Upper lobe of left lung (tissue), 4 donors: ENCODE data around the gene GRAMD1A.

Source experiments
- CTCF ChIP-seq, 6 experiments: fragments of 450-650 bp in 4 of 6; fragments of 200-600 bp in 2 of 6; sonication (generic) in 2 of 6; IDR thresholded peaks; one replicate each; pipeline ENCODE4 v1.5.1; 2016 to 2019; ENCODE audit warnings: antibody characterized with exemption in 6 of 6
- POLR2AphosphoS5 ChIP-seq, 2 donors: sonication (generic); formaldehyde crosslinking; IDR thresholded peaks; one replicate each; pipeline ENCODE4 v1.5.1; 2017; ENCODE audit warnings: antibody characterized with exemption in 2 of 2

- TF ChIP-seq CTCF (IDR thresholded peaks at IDR 0.05) (no peak), POLR2AphosphoS5 (IDR thresholded peaks at IDR 0.05) (no peak)
These were observed 41.1 kb upstream of the GRAMD1A start for GRCh38 chr19:34959021-34959420.
